Measurements from ENCODE around the gene BACH2.

DNA sequence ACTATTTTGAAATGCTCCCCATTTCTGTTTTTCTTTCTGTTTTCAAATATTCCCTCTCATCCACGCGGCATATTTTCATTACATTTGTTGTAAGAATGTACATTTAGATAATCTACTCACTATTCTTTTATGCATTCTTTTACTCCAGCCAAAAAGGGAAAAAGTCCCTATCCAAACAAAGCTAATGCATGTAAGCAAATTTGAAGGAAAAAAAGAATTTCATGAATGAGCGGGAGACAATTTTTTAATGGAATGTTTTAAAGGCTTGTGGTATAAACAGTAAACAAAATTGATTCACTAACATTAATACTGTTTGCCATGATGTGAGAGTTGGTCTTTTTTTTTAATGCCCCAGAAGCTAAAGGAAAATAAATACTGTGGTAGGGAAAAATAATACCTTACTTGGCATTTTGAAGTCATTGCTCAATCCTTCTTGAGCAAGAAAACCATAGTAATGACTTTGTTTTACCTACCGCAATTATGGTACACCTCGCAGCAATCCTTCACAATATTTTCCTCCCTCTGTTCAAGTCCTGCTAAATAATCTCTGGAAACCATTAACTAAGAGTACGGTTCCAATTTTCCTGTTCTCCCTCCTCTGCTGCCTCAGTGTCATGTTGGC, 79.0 kb downstream of the BACH2 start:
- TF ChIP-seq, protein P1, sequence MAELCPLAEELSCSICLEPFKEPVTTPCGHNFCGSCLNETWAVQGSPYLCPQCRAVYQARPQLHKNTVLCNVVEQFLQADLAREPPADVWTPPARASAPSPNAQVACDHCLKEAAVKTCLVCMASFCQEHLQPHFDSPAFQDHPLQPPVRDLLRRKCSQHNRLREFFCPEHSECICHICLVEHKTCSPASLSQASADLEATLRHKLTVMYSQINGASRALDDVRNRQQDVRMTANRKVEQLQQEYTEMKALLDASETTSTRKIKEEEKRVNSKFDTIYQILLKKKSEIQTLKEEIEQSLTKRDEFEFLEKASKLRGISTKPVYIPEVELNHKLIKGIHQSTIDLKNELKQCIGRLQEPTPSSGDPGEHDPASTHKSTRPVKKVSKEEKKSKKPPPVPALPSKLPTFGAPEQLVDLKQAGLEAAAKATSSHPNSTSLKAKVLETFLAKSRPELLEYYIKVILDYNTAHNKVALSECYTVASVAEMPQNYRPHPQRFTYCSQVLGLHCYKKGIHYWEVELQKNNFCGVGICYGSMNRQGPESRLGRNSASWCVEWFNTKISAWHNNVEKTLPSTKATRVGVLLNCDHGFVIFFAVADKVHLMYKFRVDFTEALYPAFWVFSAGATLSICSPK (IDR thresholded peaks at IDR 0.05; ENCODE audit: borderline replicate concordance): no peak
- TF ChIP-seq CTCF (IDR thresholded peaks at IDR 0.05 in 2 of 3, conservative IDR thresholded peaks at IDR 0.05 in 1 of 3; ENCODE audit: insufficient read depth in 2 of 3, low read depth in 1 of 3, low read length in 3 of 3): no peak

Data from K562 (cell line).